Spleen (tissue), 11 donors: Measurements from ENCODE around the gene KCNJ14. TPM values are rescaled to one million over a fixed set of nuclear protein-coding genes. Genes with fewer than 3 reads are reported as not detected.

Source experiments
- DNase-seq: peaks from one replicate; pipeline ENCODE4 v3.0.0-alpha.2; 2020
- H3K27ac ChIP-seq, 8 donors: fragments of 200-600 bp; sonication (generic) in 7 of 8; 1 replicate in 4 of 8; 2 replicates in 4 of 8; pipeline versions ENCODE4 v1.5.0 to v1.8.0; 2016 to 2021; ENCODE audit warnings: inconsistent platforms in 4 of 8, mild to moderate bottlenecking in 4 of 8, moderate library complexity in 1 of 8
- H3K27me3 ChIP-seq, 7 donors: fragments of 200-600 bp; sonication (generic) in 6 of 7; replicated peaks in 1 of 7; 1 replicate in 4 of 7; 2 replicates in 3 of 7; pipeline versions ENCODE4 v1.5.0 to v1.8.0; 2016 to 2021; ENCODE audit warnings: inconsistent platforms in 3 of 7, mild to moderate bottlenecking in 1 of 7
- H3K36me3 ChIP-seq, 6 donors: fragments of 200-600 bp; sonication (generic) in 5 of 6; 1 replicate in 4 of 6; 2 replicates in 2 of 6; pipeline versions ENCODE4 v1.5.0 to v1.8.0; 2016 to 2021; ENCODE audit warnings: inconsistent platforms in 2 of 6
- H3K4me1 ChIP-seq, 6 donors: fragments of 200-600 bp; sonication (generic) in 5 of 6; 1 replicate in 3 of 6; 2 replicates in 3 of 6; pipeline versions ENCODE4 v1.5.0 to v1.8.0; 2016 to 2021; ENCODE audit warnings: inconsistent platforms in 3 of 6
- H3K4me3 ChIP-seq, 8 donors: fragments of 200-600 bp; sonication (generic) in 7 of 8; 1 replicate in 4 of 8; 2 replicates in 4 of 8; pipeline versions ENCODE4 v1.5.0 to v1.8.0; 2016 to 2021; ENCODE audit warnings: inconsistent platforms in 4 of 8, mild to moderate bottlenecking in 4 of 8, moderate library complexity in 2 of 8
- H3K9me3 ChIP-seq, 8 donors: fragments of 200-600 bp; sonication (generic) in 7 of 8; 1 replicate in 4 of 8; 2 replicates in 4 of 8; pipeline versions ENCODE4 v1.5.0 to v1.8.0; 2016 to 2021; ENCODE audit warnings: inconsistent platforms in 4 of 8
- CTCF ChIP-seq, 11 experiments: fragments of 200-600 bp in 7 of 11; fragments of 450-650 bp in 4 of 11; sonication (generic) in 4 of 11; IDR thresholded peaks in 8 of 11; conservative IDR thresholded peaks in 3 of 11; 1 replicate in 7 of 11; 2 replicates in 4 of 11; pipeline versions ENCODE4 v1.4.0 to v1.8.0; 2016 to 2021; ENCODE audit warnings: antibody characterized with exemption in 11 of 11, inconsistent platforms in 4 of 11, mild to moderate bottlenecking in 1 of 11
- POLR2A ChIP-seq, 3 donors: fragments of 450-650 bp; IDR thresholded peaks; one replicate each; pipeline ENCODE4 v1.5.1; 2017; ENCODE audit warnings: antibody characterized with exemption in 3 of 3, mild to moderate bottlenecking in 1 of 3
- POLR2AphosphoS5 ChIP-seq, 3 donors: sonication (generic); formaldehyde crosslinking; IDR thresholded peaks; one replicate each; pipeline ENCODE4 v1.5.1; 2017; ENCODE audit warnings: antibody characterized with exemption in 3 of 3
- WGBS, 5 donors: extraction: QIAGEN DNeasy Blood & Tissue Kit in 3 of 5; methylation state at CpG; one replicate each; pipeline versions ENCODE4 v1.1.5 to v1.1.7; 2013 to 2018; 5-methylcytosine and 5-hydroxymethylcytosine counted together
- intact Hi-C: fragments of 100-400 bp; cut with DNase I; formaldehyde crosslinking; loops from one replicate; pipeline ENCODE4 v1.15.0; 2023; ENCODE audit warnings: low total_unique reads
- polyA plus RNA-seq, 3 donors: library from polyadenylated mRNA; stranded (reverse); fragments of 200-250 nt; gene quantifications; one replicate each; pipeline ENCODE4 v1.2.1, GENCODE V29; 2013
- total RNA-seq, 7 donors: library from RNA; depleted of rRNA in 3 of 7; stranded (reverse); fragments of >200 nt in 3 of 7; fragmentation: NEBNext Ultra II Directional in 4 of 7; extraction: Animal tissue kit (Norgen Biotek cat#: 25700) in 4 of 7; gene quantifications; one replicate each; pipeline versions ENCODE4 v1.1.0 to v1.2.1, GENCODE V29; 2016 to 2021
- donor health status: healthy with polysubstance abuse.
- donor health status: DM: no; HTN: no; CAD: no; lungs with moderate emphysema.
- donor health status: DM: no; HTN: no; CAD: no.
- donor health status: Bipolar disorder and iron deficiency.
- donor health status: healthy.
- donor health status: DM: no; HTN: no; CAD: no.
- donor health status: DM: yes; HTN: yes; CAD: no.

The KCNJ14 gene
- total and polyA plus RNA-seq, 10 donors: 0.26 to 1.4 (median 0.74) TPM

GRCh38 chr19:48436586-48436985 is 18.8 kb upstream of the KCNJ14 start:
- Histone ChIP-seq H3K36me3 (peaks cover 0 to under 1% (median 0%) of the 10 kb centered on the region in 6 donors), H3K4me1 (no peaks in the 10 kb centered on the region), H3K27me3 (peaks cover 0 to 71% (median 10%) of the 10 kb centered on the region in 7 donors), H3K27ac (no peak overlapping the region), H3K9me3 (no peaks in the 10 kb centered on the region), H3K4me3 (no peak overlapping the region)
- TF ChIP-seq CTCF (IDR thresholded peaks at IDR 0.05 in 8 of 11, conservative IDR thresholded peaks at IDR 0.05 in 3 of 11) (no peak), POLR2AphosphoS5 (IDR thresholded peaks at IDR 0.05) (no peak), POLR2A (IDR thresholded peaks at IDR 0.05) (no peak)
- DNase-seq: no peak
- intact Hi-C loops: no loop called here
- WGBS, 5 donors: 79 to 89% (median 82%) methylated on average over 5 of the region's 5 CpGs

- Histone ChIP-seq H3K27me3 (peaks cover 0 to 81% (median 29%) of the 10 kb centered on the region in 7 donors), H3K4me1 (peaks cover 10 to 29% (median 25%) of the 10 kb centered on the region in 6 donors), H3K9me3 (no peaks in the 10 kb centered on the region), H3K36me3 (peaks cover 0 to 5% (median 0%) of the 10 kb centered on the region in 6 donors), H3K27ac (no peak overlapping the region), H3K4me3 (no peak overlapping the region)
- TF ChIP-seq POLR2AphosphoS5 (IDR thresholded peaks at IDR 0.05) (no peak), POLR2A (IDR thresholded peaks at IDR 0.05) (no peak), CTCF (IDR thresholded peaks at IDR 0.05 in 8 of 11, conservative IDR thresholded peaks at IDR 0.05 in 3 of 11) (no peak)
- DNase-seq: no peak
- intact Hi-C loops: no loop called here
- 93 to 97% (median 94%) methylated on average over 20 of the region's 20 CpGs for WGBS, 5 donors
Observed at GRCh38 chr19:48441360-48442050, 13.9 kb upstream of the KCNJ14 start.

- Histone ChIP-seq H3K4me1 (peaks cover 10 to 38% (median 30%) of the 10 kb centered on the region in 6 donors), H3K36me3 (peaks cover 0 to 14% (median 4%) of the 10 kb centered on the region in 6 donors), H3K9me3 (no peaks in the 10 kb centered on the region), H3K27me3 (peaks cover 0 to 72% (median 29%) of the 10 kb centered on the region in 7 donors), H3K27ac (no peak overlapping the region), H3K4me3 (peak overlapping the region in 1 of 8 donors; percentile 100)
- intact Hi-C loops: no loop called here
- TF ChIP-seq POLR2AphosphoS5 (IDR thresholded peaks at IDR 0.05) (no peak), POLR2A (IDR thresholded peaks at IDR 0.05) (no peak), CTCF (IDR thresholded peaks at IDR 0.05 in 8 of 11, conservative IDR thresholded peaks at IDR 0.05 in 3 of 11) (no peak)
- no peak for DNase-seq
- 32 to 77% (median 44%) methylated on average over 30 to 94 of the region's 94 CpGs for WGBS, 5 donors
Observed at GRCh38 chr19:48442116-48443035, 13.0 kb upstream of the KCNJ14 start.
